GM18508 (cell line): ENCODE data around the gene CDC5L.

Source experiments
- ATAC-seq: cut with Tn5 transposase; IDR thresholded peaks from one replicate; pipeline ENCODE4 v1.9.1; 2021; ENCODE audit warnings: moderate number of reproducible peaks; ENCODE audit not compliant: insufficient read depth, unreplicated experiment

The CDC5L gene

DNA sequence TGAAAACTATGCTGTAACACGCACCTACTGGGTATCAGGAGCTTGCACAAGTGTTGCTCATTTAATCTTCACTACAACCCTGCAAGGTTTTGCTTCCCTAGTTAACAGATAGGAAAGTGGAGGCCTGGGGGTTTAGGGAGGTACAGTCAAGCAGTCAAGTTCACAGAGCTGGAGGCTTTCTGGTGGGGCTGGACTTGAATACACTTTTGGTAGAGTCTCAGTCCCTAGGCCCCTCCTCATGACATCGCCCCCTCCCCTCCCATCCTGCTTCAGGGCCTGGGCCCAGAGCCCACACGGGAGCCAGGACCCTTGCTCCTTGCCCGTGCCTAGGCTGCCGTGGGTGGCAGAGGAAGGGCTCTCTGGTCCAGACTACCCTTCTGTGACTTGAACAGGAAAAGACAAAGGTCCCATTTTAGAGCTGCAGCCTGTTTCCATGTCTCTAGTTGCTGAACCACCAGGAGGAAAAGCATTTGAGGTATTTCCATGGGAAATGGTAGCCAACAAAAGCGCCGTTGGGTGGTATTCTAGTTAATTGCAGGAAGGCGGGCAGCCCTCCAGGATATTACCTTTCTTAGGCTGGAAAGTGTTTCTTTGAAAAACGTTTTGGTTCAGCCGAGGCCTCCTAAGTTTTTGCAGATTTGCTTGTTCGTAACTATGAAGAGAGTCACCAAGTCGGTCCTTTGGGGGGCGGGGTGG is 84.9 kb downstream of the CDC5L start:
- ATAC-seq, result no peak

DNA sequence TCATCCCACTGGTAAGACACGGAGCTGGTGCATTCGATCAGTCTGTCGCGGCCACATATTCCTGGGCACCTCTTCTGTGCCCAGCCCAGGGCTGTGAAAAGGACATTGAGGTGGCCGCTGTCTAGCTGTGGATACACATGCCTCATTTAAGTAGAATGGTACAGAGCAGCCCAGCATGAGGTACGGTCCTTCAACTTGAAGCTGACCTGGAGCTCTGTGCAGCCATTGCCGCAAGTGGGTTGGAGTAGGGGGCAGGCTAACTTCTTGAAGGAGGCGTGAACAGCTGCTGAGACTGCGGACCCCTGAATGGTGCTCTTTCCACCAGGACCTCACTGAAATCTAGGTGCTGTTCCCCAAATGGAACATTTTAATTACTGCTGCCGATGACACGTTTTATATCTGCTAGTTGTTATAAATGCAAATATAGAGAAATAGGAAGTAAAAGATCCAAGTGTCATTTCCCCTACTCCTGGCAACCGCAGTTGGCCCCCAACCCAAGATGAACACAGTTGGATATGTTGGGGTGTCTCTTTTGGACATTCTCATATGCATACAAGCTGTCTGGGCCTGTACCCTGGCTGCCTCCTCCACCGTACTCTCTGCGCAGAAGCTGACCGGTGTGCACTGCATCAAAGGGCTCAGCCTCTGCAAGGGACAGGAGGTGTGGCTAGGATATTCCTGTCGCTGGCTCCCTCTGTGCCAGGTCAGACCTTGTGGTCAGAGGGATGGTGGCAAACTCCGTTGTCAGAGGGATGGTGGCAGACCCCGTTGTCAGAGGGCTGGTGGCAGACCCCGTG is 86.1 kb downstream of the CDC5L start:
- no peak for ATAC-seq

DNA sequence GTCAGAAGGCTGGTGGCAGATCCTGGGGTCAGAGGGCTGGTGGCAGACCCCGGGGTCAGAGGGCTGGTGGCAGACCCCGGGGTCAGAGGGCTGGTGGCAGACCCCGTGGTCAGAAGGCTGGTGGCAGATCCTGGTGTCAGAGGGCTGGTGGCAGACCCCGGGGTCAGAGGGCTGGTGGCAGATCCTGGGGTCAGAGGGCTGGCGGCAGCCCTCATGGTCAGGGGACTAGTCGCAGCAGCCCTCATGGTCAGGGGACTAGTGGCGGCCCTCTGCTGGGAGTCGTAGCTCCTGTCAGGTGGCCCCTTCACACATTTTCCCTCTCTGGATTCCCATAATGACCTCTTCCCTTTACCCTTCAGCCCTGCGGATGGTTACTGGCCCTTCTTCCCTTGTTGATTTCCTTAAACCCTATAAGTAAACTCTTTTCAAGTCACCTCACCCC is 86.7 kb downstream of the CDC5L start:
- ATAC-seq, result no peak

GRCh38 chr6:44474643-44475042 is 87.1 kb downstream of the CDC5L start:
- ATAC-seq, result no peak

GRCh38 chr6:44475417-44475778 is 87.9 kb downstream of the CDC5L start:
- ATAC-seq, result no peak

DNA sequence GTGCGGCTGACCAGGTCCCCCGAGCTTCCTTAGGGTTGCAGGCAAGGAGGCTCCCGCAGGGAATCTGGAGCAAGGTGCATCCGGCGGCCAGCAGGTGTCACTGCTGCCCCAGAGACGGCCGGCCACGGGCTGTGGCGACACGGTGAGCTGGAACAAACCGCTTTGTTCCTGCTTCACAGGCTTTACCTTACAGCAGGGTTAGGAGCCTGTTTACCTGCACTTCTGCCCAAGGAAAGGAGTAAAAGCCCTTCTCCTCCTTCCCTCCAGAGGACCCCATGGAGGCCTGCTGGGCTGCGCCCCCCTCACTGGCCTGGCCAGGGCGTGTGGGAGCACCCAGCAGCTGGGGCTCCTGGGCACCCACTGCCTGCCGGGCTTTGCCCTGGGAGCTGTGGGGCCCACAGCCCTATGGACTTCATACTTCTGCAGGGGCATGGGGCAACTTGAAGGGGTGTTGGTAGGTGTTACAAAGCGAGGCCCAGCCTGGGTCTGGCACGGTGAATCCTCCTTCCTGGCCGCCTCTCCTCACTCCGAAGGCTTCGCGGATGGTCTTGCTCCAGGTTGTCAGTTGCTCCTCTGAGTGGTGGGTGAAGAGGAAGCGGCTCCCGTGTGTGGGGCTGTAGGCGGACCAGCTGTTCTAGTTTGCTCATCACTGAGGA is 88.4 kb downstream of the CDC5L start:
- no peak for ATAC-seq

DNA sequence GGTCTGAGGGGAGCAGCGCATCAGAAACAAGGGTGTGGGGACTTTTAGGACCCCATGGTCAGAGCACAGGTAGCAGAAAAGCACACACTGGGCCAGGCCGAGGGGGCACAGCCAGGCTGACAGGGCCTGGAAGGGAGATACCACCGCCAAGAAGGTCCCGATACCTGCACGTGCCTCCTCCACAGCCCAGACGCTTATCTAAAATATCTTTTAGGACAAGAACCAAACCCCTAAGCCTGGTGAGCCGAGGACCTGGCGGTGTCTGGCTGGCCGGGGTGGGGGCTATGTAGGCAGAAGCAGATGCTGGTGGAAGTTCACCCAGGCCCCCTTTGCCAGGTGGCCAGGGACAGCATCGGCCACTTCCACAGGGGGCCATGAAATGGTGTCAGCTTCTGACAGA is 89.3 kb downstream of the CDC5L start:
- no peak for ATAC-seq

- no peak for ATAC-seq
These were observed 89.9 kb downstream of the CDC5L start for GRCh38 chr6:44477293-44477894.

DNA sequence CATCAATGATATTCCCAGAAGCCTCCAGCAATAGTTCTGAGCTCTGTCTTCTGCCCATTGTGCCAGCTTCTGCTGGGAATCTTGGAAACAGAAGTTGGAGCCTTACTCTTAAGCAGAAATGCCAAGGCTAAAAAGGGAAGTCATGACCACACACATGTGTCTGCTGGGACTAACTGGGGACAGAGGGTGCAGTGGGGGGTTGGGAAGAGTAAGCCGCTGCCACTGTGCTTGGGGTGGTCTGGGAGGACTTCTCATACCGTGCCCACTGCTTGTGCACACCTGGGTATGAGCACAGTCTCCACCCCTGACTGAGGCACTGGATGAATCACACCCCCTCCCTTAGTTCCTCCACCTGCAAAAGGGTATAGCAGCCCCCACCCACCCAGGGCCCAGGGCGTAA is 90.7 kb downstream of the CDC5L start:
- no peak for ATAC-seq

DNA sequence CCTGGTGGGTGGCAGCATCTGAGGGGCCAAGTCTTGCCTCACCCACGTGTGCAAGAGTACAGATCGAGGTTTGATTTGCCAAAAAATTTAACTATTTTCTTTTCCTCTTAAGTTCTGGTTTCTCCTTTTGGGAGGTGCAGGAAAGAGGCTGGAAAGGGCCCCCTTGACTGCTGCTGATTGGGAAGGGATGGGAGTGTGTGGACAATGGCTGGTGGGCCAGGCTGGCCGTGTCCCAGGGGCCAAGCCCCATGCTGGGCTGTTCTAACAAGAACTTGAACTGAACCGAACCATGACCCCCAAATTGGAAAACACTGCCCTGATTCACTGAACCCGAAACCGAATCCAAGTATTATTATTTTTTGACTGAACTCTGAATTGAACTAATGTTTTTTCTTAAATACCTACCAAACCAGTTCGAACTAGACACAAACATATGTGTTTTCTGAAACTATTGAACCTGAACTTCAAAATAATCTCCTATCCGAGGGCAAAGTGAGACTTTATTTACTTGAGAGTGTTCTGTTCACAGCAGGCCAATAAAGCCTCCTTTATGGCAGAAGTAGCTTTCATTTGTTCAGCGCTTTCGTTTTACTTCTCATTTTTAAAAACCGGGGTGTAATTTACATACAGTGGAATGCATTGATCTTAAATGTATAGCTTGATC is 91.2 kb downstream of the CDC5L start:
- ATAC-seq, result no peak

- no peak for ATAC-seq
These were observed 92.6 kb downstream of the CDC5L start for GRCh38 chr6:44480097-44480541.

DNA sequence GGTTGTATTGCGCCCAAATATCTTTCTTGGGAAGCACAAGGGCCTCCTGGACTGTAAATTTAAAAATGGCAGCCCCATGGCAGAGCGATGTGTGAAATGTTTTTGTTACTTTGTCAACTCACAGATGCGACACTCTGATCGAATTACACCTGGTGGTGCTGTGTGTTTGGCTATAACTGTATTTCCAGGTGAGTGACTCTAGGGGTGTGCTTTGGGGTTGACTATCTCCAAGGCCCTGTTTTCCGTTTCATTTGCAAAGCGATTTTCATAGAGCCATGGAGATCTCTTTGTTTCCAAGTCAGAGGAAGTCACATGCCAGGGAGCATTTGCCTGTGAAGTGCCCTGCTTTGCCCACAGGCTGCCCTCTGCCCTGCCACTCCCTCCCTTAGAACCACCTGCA is 93.5 kb downstream of the CDC5L start:
- ATAC-seq, result no peak

GRCh38 chr6:44481760-44482159 is 94.3 kb downstream of the CDC5L start:
- no peak for ATAC-seq

DNA sequence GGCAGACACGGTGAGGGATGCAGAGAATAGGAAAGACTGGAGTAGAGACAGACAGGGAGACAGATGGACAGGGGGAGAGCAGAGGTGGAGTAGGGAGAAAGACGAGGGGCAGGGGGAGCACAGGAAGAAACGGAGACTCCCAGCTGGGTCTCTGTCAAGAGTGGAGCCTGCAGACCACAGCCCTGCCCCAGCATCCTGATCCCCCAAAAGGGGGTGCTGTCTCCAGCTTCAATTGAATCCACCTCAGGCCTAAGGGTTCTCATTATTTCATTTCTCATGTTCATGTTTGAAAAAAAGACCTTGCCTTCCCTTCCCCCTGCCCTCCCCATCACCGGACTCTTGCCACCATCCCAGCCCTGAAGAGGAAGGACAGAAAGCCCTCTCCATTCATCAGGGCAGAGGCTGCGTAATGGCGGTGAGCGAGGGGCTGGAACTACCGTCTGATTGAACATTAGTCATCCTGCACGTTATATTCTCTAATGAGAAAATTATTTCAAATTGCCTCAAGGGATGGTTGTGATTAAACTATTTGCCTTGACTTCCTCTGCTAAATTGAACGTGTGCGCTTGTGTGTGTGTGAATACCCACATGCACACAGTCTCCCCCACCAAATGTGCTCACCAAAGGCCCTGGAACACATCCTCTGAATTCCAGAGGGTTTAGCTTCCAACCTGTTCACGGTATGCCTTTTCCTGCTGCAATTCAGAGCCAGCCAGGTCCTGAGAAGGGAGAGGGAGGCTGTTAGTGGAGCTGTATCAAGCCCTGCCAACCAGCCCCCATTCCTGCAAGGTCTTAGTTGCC is 98.3 kb downstream of the CDC5L start:
- no peak for ATAC-seq

DNA sequence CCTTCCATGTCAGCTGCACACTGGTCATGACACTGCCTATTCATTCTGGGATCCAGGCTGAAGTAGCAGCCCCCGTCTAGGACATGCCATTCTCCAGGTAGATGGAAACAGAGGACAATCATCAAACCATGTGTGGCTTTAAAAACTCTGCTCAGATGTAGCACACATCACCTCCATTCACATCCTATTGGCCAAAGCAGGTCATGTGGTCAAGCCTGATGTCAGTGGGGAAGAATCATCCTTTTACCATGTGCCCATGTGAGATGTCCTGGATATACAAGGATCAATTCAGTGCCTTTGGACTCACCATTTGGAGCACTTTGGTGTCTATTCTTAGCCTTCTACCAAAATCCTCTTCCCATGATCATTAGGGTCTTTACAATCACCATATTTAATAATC is 99.5 kb downstream of the CDC5L start:
- ATAC-seq, result no peak

- no peak for ATAC-seq
These were observed 100.1 kb downstream of the CDC5L start for GRCh38 chr6:44487586-44487985.

DNA sequence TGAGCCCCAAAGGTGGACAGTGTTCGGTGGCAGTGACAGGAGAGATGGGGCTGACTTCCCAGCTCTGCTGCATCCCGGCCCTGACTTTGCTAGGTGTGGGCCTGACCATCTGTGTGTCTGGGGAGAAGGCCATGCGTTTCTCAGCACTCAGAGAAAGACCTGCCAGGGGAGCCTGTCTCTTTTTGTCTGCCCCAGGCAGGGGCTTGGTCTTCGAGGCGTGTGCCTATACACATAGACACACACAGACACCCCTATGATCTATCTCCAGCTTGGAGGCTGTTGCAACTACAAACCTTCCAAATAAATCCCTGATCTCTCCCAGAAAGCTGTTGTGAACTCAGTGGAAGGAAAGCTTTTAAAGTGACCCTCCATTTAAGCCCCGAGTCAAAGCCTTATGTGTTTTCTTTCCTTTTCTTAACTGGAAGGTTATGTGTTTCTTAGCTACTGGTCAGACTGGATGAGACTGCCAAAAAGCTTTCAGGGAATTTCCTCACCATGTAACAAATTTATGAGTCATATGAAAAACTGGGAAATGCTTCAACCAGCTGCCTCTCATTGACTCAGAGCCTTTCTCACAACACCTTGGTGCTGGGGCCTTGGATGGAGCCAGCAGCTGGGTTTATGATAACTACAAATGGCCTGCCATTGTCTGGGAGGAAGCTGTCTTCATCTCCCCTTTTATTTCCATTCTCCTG is 102.6 kb downstream of the CDC5L start:
- no peak for ATAC-seq

DNA sequence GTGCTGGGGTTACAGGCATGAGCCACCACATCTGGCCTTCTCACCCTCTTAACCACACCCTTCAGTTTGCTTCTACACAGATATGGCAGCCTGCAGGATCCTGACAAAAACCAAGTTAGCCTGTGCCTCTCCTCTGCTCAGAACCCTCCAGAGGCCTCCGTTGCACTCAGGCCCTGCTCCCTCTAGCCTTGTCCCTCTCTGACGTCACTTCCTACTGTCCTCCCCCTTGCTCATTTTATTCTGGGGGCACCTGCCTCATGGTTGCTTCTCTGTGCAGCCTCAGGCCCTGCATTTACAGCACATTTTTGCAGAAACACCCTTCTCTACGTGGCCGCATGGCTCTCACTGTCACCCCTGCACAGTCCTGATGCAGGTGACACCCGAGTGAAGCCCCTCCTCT is 105.6 kb downstream of the CDC5L start:
- ATAC-seq, result no peak

- no peak for ATAC-seq
These were observed 106.1 kb downstream of the CDC5L start for GRCh38 chr6:44493593-44493992.
